C4-2B (cell line): ENCODE results near the gene MOV10L1.
A peak's percentile ranks its signal among the peaks of the same experiment; 100 is the strongest.
"Not testable (repeated sequence)": the region's sequence is repeated elsewhere in the genome, so short reads cannot be mapped to it uniquely, and the experiment has no call there.

Experiments
- H3K27ac ChIP-seq: fragments of 450-650 bp; 2 replicates; pipeline ENCODE4 v1.5.1; 2017
- ZFX ChIP-seq: fragments of 450-650 bp; IDR thresholded peaks from 2 replicates; pipeline ENCODE4 v1.6.1; 2017
- TF ChIP-seq, protein P1 (sequence below): fragments of 450-650 bp; conservative IDR thresholded peaks from 2 replicates; pipeline ENCODE4 v1.5.1; 2017; ENCODE audit warnings: mild to moderate bottlenecking

The MOV10L1 gene

DNA sequence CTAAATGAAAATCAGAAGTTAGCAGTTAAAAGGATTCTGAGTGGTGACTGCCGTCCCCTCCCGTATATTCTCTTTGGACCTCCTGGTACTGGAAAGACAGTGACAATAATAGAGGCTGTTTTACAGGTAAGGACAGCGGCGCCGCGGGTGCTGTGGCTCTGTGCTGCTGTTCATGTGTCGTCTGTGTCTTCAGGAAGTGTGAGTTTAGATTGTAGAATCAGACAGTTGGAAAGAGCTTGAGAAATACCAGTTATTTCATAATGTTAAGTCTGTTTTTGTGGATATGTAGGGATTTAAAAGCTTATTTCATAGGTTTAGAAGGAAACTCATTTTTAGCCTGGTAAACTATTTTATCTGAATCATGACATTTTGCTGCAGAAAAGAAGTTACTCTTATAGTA, 53.3 kb downstream of the MOV10L1 start:
- H3K27ac ChIP-seq: no peak overlapping the region
- no peak for TF ChIP-seq ZFX
- TF ChIP-seq, protein P1, sequence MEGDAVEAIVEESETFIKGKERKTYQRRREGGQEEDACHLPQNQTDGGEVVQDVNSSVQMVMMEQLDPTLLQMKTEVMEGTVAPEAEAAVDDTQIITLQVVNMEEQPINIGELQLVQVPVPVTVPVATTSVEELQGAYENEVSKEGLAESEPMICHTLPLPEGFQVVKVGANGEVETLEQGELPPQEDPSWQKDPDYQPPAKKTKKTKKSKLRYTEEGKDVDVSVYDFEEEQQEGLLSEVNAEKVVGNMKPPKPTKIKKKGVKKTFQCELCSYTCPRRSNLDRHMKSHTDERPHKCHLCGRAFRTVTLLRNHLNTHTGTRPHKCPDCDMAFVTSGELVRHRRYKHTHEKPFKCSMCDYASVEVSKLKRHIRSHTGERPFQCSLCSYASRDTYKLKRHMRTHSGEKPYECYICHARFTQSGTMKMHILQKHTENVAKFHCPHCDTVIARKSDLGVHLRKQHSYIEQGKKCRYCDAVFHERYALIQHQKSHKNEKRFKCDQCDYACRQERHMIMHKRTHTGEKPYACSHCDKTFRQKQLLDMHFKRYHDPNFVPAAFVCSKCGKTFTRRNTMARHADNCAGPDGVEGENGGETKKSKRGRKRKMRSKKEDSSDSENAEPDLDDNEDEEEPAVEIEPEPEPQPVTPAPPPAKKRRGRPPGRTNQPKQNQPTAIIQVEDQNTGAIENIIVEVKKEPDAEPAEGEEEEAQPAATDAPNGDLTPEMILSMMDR: no peak

DNA sequence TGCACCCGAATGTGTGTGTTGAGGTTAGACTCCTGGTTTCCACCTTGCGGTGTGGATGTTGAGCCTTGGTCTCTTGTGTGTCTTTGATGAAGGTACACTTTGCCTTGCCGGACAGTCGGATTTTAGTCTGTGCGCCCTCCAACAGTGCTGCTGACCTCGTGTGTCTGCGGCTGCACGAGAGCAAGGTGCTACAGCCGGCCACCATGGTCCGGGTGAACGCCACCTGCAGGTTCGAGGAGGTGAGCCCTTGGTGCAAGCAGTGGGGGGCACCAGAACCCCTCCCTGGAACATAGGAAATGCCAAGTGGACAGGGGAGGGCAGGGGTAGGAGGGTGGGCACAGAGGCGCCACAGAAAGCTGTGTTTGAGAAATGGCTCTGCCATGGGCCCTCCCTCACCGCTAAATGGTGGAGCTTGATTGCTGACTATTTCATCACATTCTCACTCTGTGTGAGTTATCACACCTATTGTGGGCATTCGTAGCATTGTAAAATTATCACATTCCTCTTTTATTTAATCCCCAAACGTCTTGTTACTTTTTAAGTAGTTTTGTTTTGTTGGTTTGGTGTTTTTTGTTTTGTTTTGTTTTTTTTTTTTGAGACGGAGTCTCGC, 54.3 kb downstream of the MOV10L1 start:
- no peak overlapping the region for H3K27ac ChIP-seq
- no peak for TF ChIP-seq ZFX
- TF ChIP-seq, protein P1: no peak

DNA sequence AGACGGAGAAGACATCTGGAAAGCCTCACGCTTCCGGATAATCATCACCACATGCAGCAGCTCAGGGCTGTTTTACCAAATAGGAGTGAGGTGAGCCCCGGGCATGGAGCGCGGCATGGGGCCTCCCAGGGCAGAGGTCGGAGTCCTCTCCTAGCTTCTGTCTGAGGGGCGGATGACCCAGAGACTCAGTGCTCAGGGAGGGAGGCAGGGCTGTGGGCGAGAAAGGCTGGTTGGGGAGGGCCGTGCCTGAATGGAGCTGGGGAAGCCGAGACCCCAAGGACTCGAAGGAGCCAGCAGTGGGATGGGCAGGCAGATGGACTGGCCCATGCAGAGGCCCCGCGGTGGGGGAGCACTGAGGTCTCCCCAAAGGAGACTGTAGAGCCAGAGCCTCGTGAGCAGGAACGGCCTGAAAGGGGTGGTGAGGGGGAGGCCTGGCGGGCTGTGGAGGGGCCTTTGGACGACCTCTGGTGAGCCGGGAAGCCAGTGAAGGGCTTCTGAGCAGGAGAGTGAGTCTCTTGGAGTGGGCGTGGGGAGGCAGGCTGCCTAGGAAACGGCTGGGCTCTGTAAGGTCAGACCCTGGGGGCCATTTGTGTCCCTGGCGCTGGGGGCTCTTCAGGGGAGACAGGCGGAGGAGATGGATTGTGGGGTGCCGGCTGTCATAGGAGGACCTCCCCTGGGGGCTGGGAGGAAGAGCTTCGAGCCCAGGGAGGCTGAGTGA, 56.1 kb downstream of the MOV10L1 start:
- TF ChIP-seq, protein P1: no peak
- no peak for TF ChIP-seq ZFX
- H3K27ac ChIP-seq: no peak overlapping the region

DNA sequence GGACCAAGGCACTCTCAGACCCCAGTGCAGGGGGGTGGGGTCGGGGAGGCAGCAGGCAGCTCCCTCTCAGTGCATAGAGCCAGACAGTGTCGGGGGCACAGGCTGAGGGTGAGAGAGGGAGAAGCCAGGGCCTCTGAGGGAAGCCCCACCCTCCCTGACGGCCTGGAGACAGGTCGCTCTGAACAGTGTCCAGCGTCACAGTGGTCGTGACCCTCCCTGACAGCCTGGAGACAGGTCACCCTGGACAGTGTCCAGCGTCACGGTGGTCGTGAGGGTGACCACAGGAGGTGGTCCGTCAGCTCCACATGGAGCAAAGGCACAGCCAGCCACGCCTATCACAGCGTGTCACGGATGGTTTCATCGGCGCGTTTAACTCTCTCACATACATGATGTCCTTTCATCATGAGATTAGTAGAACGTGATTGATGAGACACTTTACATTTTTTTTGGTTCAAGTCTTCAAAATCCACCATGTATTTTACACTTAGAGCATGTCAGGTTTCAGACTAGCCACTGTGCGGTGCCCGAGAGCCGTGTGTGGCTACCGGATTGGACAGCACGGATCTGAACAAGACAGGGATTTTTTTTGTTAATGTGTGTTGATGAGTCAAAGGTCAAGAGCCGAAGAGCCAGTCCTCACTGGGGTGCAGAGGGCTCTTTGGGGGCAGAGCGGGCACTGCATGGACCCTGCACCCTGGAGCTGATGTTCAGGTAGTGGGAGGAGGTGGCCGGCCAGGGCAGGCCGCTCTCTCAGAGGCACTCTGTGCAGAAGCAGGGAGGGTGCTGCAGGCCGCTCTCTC, 56.8 kb downstream of the MOV10L1 start:
- TF ChIP-seq, protein P1: peak; percentile 78
- no peak for TF ChIP-seq ZFX
- no peak overlapping the region for H3K27ac ChIP-seq

DNA sequence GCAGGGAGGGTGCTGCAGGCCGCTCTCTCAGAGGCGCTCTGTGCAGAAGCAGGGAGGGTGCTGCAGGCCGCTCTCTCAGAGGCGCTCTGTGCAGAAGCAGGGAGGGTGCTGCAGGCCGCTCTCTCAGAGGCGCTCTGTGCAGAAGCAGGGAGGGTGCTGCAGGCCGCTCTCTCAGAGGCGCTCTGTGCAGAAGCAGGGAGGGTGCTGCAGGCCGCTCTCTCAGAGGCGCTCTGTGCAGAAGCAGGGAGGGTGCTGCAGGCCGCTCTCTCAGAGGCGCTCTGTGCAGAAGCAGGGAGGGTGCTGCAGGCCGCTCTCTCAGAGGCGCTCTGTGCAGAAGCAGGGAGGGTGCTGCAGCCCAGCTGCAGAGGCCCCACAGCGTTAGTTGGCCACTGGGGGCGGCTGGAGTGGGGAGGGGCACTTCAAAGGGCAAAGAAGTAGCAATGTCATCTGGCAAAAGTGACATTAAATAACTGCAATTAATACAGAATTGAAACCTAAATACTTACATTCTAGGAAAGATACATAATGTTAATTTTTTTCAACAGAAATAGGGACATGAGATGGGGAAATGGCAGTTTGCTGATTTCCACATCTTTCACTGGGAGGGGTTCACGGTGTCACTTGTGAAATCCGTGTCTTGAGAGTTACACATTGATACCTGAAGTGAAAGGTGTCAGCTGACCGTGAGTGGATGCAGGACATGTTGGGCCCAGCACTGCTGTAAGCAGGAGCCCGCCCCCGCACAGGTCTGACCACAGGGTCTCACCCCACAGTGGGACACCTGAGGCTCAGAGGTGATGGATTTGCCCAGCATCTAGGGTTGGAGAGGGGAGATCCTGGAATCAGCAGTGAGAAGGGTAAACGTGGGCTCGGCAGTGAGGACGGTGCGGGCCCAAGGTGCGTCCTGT, 57.7 kb downstream of the MOV10L1 start:
- H3K27ac ChIP-seq: not testable (repeated sequence)

DNA sequence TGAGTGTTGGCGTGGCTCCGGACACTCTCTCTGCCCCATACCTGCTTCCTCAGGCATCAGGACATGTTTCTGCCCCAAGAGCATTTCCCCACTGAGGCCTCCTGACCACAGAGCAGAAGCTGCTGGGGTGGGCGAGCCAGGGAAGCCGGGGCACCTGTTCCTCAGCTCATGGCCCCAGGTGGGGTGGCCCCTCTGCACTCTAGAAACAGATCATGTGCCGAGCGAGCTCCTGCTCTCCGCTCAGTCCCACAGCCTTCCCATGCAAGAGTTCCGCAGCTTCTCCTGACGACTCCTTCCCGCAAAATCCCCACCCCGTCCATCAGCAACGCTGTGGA, 58.3 kb downstream of the MOV10L1 start:
- no peak for TF ChIP-seq ZFX
- TF ChIP-seq, protein P1: no peak
- no peak overlapping the region for H3K27ac ChIP-seq

DNA sequence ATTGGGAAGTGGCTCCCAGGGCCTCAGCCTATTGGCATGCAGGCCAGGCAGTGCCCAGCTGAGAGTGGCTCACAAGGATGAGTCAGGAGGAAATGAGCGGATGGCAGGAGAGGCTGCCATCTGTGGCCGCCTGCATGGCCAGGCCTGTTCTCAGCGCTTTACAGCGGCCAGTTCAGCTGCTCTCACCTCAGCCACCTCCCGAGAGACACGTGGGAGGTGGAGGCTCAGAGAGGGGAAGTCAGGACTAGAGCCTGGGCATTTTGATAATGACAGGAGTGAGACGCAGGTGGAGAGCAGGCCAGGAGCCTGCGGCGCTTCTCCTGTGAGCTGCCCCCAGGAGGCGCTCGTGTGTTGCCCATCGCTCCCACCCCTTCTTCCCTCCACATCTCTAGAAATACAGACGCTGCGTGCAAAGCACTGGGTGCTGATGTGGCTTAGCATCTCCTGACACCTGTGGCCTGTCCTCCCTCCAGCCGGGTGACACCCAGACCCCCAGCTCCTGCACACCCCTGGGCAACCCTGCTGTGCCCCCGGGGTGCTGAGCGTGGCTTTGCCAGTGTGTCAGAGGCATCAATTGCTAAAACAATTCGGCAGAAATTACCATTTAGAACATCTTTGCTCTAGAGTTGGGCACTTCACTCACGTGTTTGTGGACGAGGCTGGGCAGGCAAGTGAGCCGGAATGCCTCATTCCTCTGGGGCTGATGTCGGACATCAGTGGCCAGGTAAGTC, 59.4 kb downstream of the MOV10L1 start:
- no peak for TF ChIP-seq ZFX
- TF ChIP-seq, protein P1: peak; percentile 98

More for the DNA sequence above, 59.4 kb downstream of the MOV10L1 start:
- H3K27ac ChIP-seq: peak overlapping the region; percentile 6; the same call in 1 of the 2 replicates
